Body of pancreas (tissue), 4 donors: ENCODE data around the gene SYF2. TPM values are rescaled to one million over a fixed set of nuclear protein-coding genes. Genes with fewer than 3 reads are reported as not detected.
"Not testable (repeated sequence)": the region's sequence is repeated elsewhere in the genome, so short reads cannot be mapped to it uniquely, and the experiment has no call there.

Experiments
- ATAC-seq: fragments of 150-250 bp; one replicate; pipeline ENCODE4 v1.9.1; 2016
- DNase-seq, 4 donors: peaks; one replicate each; pipeline ENCODE4 v3.0.0-alpha.2; 2019
- H3K27ac ChIP-seq, 4 donors: fragments of 200-600 bp; sonication (generic); 1 replicate in 3 of 4; 2 replicates in 1 of 4; pipeline versions ENCODE4 v1.5.1 to v1.6.1; 2016 to 2019; ENCODE audit warnings: mild to moderate bottlenecking in 1 of 4, mixed read lengths in 1 of 4, moderate library complexity in 1 of 4
- H3K27me3 ChIP-seq, 2 donors: fragments of 200-600 bp; sonication (generic); one replicate each; pipeline ENCODE4 v1.6.0; 2016; ENCODE audit warnings: mild to moderate bottlenecking in 1 of 2
- H3K36me3 ChIP-seq, 2 donors: fragments of 200-600 bp; sonication (generic); replicated peaks in 1 of 2; 2 replicates each; pipeline ENCODE4 v1.5.1; 2016; ENCODE audit warnings: low read depth in 2 of 2; ENCODE audit not compliant: insufficient read depth in 1 of 2
- H3K4me1 ChIP-seq: fragments of 200-600 bp; sonication (generic); one replicate; pipeline ENCODE4 v1.6.0; 2016
- H3K4me3 ChIP-seq, 2 donors: fragments of 200-600 bp; sonication (generic); 1 replicate in 1 of 2; 2 replicates in 1 of 2; pipeline ENCODE4 v1.5.1; 2016 to 2019
- H3K9me3 ChIP-seq, 3 donors: fragments of 200-600 bp; sonication (generic); 1 replicate in 2 of 3; 2 replicates in 1 of 3; pipeline ENCODE4 v1.5.1; 2016
- CTCF ChIP-seq, 7 experiments: fragments of 450-650 bp in 4 of 7; fragments of 200-600 bp in 3 of 7; sonication (generic) in 3 of 7; IDR thresholded peaks; one replicate each; pipeline ENCODE4 v1.5.1; 2016 to 2019; ENCODE audit warnings: antibody characterized with exemption in 7 of 7
- POLR2A ChIP-seq, 3 donors: fragments of 450-650 bp; IDR thresholded peaks; one replicate each; pipeline ENCODE4 v1.6.1; 2016; ENCODE audit warnings: antibody characterized with exemption in 3 of 3, mild to moderate bottlenecking in 2 of 3
- WGBS, 2 donors: methylation state at CpG; one replicate each; pipeline ENCODE4 v1.1.5; 2017; 5-methylcytosine and 5-hydroxymethylcytosine counted together
- intact Hi-C: fragments of 100-400 bp; cut with DNase I; formaldehyde crosslinking; loops from one replicate; pipeline ENCODE4 v1.15.1; 2023
- total RNA-seq, 2 donors: library from RNA; depleted of rRNA; stranded (reverse); fragments of >200 nt; gene quantifications; one replicate each; pipeline ENCODE4 v1.1.0, GENCODE V29; 2016

SYF2 gene
- total RNA-seq, 2 donors from 2014 or later = 25.7 to 48.5 TPM

GRCh38 chr1:25267288-25268142, 35.2 kb upstream of the SYF2 start:
- peak; percentile 75 to 89 (median 88) for DNase-seq
- peak in 2 of 3 donors; percentile 49 to 60 for TF ChIP-seq POLR2A (IDR thresholded peaks at IDR 0.05)
- H3K27me3 ChIP-seq, H3K9me3 ChIP-seq, intact Hi-C loops, H3K36me3 ChIP-seq, H3K4me1 ChIP-seq: not testable (repeated sequence)
- WGBS, 2 donors = 1% methylated on average over 13 to 37 of the region's 56 CpGs
- H3K4me3 ChIP-seq = peak overlapping the region in 1 of 2 donors; percentile 70
- H3K27ac ChIP-seq = peak overlapping the region in 3 of 4 donors; percentile 75 to 93 (median 85)
- ATAC-seq = peak; percentile 98

DNA sequence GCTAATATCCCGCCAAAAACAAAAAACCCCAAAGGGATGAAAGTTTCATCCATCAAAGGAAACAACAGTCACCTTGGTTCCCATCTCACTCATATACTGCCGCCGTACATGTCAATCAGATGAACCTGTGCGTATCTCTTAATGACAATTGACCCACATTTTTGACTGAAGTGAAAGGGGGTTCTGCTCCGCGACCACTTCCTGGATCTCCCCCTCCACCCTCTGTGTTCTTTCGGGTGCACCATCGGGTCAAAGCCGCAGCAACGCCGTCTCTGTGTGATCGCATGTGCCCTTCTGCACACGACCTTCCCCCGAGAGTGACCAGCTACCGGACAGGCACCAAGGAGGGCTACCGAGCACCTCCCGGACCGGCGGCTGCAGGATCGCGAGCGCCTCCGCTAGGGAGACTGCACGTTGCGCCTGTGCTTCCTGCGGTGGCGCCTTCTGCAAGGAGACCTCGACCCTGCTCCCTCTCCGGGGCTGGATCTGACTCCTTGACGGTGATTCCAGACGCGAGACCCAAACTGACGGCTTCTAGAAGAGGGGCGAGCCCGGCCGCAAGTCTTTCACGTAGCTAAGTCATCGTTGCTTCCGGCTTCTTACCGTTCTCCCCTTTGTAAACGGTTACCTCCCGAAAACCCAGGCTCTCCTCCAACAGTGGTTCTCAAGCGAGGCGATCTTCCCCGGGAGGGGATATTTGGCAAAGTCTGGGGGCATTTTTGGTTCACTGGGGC, 34.4 kb upstream of the SYF2 start:
- 0% methylated on average over 8 to 11 of the region's 45 CpGs for WGBS, 2 donors
- intact Hi-C loops, H3K4me1 ChIP-seq, H3K36me3 ChIP-seq, H3K27me3 ChIP-seq, H3K9me3 ChIP-seq: not testable (repeated sequence)
- peak; percentile 19 to 64 (median 34) for DNase-seq
- ATAC-seq = peak; percentile 40
- Histone ChIP-seq H3K4me3 (peak overlapping the region; percentile 12 to 13), H3K27ac (peak overlapping the region in 1 of 4 donors; percentile 93)

- H3K4me3 ChIP-seq, intact Hi-C loops, H3K4me1 ChIP-seq, H3K27me3 ChIP-seq, H3K36me3 ChIP-seq, H3K9me3 ChIP-seq, ATAC-seq, H3K27ac ChIP-seq, DNase-seq: not testable (repeated sequence)
- 80 to 92% methylated on average over 3 of the region's 3 CpGs for WGBS, 2 donors
Observed at GRCh38 chr1:25260336-25260735, 28.0 kb upstream of the SYF2 start.

- not testable (repeated sequence) for ATAC-seq, H3K4me1 ChIP-seq
- intact Hi-C loops = loop anchor here (10.0 kb wide), 1 partner anchor 85 kb away; no protein-coding TSS in a partner anchor
Observed at GRCh38 chr1:25259813-25260212, 27.5 kb upstream of the SYF2 start.

GRCh38 chr1:25257196-25257595, 24.9 kb upstream of the SYF2 start:
- 60% methylated on average over 1 of the region's 1 CpG for WGBS, 2 donors
- Histone ChIP-seq H3K27me3 (no peaks in the 10 kb centered on the region), H3K4me3 (no peak overlapping the region), H3K36me3 (no peaks in the 10 kb centered on the region), H3K27ac (no peak overlapping the region), H3K9me3 (no peaks in the 10 kb centered on the region), H3K4me1 (no peaks in the 10 kb centered on the region)
- TF ChIP-seq POLR2A (IDR thresholded peaks at IDR 0.05) (no peak), CTCF (IDR thresholded peaks at IDR 0.05) (no peak)
- intact Hi-C loops = loop anchor here (10.0 kb wide), 1 partner anchor 88 kb away; no protein-coding TSS in a partner anchor
- ATAC-seq (no peak), DNase-seq (no peak)

More at GRCh38 chr1:25259813-25260212, 27.5 kb upstream of the SYF2 start:
- not testable (repeated sequence) for H3K27ac ChIP-seq, H3K9me3 ChIP-seq, H3K27me3 ChIP-seq, H3K4me3 ChIP-seq, H3K36me3 ChIP-seq, DNase-seq
- WGBS, 2 donors = 59 to 82% methylated on average over 4 to 7 of the region's 7 CpGs

DNA sequence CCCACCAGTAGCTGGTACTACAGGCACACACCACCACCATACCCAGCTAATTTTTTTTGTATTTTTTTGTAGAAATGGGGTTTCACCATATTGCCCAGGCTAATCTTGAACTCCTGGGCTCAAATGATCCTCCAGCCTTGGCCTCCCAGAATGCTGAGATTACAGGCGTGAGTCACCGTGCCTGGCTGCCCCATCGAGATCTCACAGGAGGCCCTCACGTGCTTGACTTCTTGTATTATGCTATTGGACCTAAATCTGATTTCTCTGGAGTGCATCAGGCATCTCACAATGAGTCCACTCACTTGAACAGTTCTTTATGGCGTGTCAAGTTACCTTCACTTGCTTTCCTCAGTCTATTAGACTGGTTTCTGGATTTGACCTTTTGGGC, 24.3 kb upstream of the SYF2 start:
- H3K27me3 ChIP-seq = no peaks in the 10 kb centered on the region
- intact Hi-C loops = loop anchor here (10.0 kb wide), 1 partner anchor 88 kb away; no protein-coding TSS in a partner anchor
- no peaks in the 10 kb centered on the region for H3K36me3 ChIP-seq
- H3K4me1 ChIP-seq = no peaks in the 10 kb centered on the region
- TF ChIP-seq CTCF (IDR thresholded peaks at IDR 0.05) (no peak), POLR2A (IDR thresholded peaks at IDR 0.05) (no peak)
- H3K9me3 ChIP-seq = no peaks in the 10 kb centered on the region
- H3K4me3 ChIP-seq = no peak overlapping the region
- H3K27ac ChIP-seq = no peak overlapping the region
- ATAC-seq = no peak
- 94 to 96% methylated on average over 5 of the region's 5 CpGs for WGBS, 2 donors
- no peak for DNase-seq
